Stimulated activated CD8-positive, alpha-beta memory T cell treated with anti-CD3 and anti-CD28 coated beads, Interleukin-15, amount 100 ng/mL, for 4 hours (primary cell): ENCODE measurements around the gene NOPCHAP1.

Experiments
- DNase-seq, 2 donors: peaks; one replicate each; pipeline ENCODE4 v3.0.0-alpha.2; 2020; ENCODE audit warnings: low read depth in 2 of 2

NOPCHAP1 gene

GRCh38 chr12:105020241-105020962 is 34.3 kb downstream of the NOPCHAP1 start:
- DNase-seq = no peak

GRCh38 chr12:105024928-105025327 is 38.8 kb downstream of the NOPCHAP1 start:
- DNase-seq = no peak

- no peak for DNase-seq
These were observed 39.8 kb downstream of the NOPCHAP1 start for GRCh38 chr12:105025890-105026289.

GRCh38 chr12:105026411-105026810 is 40.3 kb downstream of the NOPCHAP1 start:
- no peak for DNase-seq

DNA sequence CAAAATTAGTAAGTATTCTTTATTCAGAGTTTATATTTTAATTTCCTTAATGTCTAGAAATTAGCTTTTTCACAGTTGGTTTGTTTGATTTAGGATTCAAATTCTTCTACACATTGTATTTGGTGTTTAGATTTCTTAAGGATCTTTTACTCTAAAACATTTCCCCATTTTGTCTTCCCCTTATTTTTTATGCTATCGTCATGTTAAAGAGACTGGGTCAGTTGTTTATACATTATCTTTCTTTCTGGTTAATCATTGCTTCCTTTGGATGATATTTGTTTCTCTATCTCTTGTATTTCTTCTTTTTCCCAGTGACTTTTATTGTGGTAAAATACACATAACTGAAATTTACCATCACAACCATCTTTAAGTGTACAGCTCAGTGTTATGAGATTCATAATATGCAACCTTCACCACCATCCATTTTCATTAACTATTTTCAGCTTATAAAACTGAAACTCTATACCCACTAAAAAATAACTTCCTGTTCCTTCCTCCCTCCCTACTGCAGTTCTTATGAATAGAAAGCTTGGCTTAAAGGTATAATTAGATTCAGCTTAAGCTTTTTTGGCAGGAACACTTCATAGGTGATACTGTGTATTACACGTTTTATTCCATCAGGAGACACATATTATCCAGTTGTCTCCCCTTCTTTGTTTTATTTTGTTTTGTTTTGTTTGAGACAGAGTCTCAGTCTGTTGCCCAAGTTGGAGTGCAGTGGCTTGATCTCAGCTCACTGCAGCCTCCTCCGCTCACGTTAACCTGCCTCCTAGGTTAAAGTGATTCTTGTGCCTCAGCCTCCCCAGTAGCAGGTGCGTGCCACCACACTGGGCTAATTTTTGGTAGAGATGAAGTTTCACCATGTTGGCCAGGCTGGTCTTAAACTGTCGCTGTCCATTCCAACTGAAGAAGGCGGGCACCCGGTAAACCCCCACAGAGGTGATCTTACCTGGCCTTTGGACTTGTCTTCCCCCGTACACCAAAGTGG is 45.0 kb downstream of the NOPCHAP1 start:
- DNase-seq = no peak

DNA sequence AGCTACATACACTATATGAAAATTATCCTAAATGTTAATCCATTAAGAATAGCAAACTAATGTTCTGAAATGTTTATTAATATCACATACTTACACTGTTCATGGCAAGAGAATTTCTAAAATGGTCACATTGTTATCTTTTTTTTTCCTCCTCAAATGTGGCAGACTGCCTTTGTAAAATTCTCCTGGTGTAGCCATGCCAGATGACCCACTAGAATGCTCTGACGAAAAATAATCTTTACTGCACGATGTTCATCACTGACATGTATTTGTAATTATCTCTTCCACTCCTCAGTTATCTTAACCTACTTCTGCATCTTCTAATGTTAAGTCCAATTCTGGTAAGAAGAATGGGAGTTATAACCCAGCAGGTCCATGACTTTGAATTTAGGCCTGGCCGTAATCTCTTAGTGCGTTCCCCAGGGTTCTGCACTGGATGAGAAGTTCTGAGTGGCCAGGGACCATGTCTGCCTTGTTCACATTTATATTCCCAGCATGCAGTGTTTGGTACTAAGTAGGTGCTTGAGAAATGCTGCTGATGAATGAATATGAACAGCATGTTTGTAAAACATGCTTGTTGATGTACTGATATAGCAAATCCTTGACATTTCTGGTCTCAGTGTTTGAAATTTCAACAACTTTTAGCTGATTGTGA is 46.7 kb downstream of the NOPCHAP1 start:
- no peak for DNase-seq

DNA sequence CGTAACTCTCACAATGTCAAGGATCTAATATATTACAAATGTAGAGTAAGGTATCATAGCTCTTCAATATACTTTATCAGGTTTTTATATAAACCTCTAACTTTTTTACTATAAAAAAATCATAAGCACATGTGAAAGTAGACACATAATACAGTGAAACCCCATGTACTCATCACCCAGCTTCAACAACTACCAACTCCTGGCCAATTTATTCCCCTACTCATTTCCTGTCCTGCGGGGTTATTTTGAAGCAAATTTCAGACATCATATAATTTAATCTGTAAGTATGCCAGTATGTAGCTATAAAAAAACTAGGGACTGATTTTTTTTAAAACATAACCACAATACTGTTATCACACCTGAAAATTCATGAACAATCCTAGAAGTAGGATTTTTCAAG is 47.7 kb downstream of the NOPCHAP1 start:
- no peak for DNase-seq
